ENCODE measurements around the gene CDC14B. TPM values are rescaled to one million over a fixed set of nuclear protein-coding genes. Genes with fewer than 3 reads are reported as not detected.

Gene CDC14B
- total RNA-seq, 1 experiment from 2014 or later = 28.4 TPM

DNA sequence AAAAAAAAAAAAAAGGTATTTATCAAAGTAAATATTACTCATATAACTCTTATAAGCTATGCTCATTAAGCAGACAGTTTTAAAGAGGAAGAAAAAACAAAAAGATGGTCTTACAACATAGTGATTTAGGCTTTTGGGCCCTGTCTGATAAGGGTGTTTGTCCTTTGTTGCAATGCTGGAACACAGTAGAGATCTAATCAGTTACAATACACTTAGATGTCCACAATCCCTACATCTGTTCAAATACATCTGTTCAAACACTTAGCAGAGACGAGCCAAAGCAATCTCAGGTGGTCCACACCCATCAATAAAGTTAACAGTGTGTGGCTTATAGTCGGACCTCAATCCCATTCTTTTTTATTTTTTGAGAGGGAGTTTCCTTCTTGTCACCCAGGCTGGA, 24.5 kb upstream of the CDC14B start:
- no peak overlapping the region for H2AK5ac ChIP-seq (ENCODE audit: insufficient read length, low read length)
- no peak overlapping the region for H3K27ac Mint-ChIP-seq

More for the DNA sequence above, 24.5 kb upstream of the CDC14B start:
- no peak overlapping the region for H3K9ac ChIP-seq (ENCODE audit: extremely low read depth, insufficient read length, low read length)
- no peak overlapping the region for H3K23ac ChIP-seq (ENCODE audit: insufficient read length, low read depth, low read length)
- no peak for DNase-seq
- no peak overlapping the region for H3K4ac ChIP-seq (ENCODE audit: low read depth, low read length)
- TF ChIP-seq, protein P1, sequence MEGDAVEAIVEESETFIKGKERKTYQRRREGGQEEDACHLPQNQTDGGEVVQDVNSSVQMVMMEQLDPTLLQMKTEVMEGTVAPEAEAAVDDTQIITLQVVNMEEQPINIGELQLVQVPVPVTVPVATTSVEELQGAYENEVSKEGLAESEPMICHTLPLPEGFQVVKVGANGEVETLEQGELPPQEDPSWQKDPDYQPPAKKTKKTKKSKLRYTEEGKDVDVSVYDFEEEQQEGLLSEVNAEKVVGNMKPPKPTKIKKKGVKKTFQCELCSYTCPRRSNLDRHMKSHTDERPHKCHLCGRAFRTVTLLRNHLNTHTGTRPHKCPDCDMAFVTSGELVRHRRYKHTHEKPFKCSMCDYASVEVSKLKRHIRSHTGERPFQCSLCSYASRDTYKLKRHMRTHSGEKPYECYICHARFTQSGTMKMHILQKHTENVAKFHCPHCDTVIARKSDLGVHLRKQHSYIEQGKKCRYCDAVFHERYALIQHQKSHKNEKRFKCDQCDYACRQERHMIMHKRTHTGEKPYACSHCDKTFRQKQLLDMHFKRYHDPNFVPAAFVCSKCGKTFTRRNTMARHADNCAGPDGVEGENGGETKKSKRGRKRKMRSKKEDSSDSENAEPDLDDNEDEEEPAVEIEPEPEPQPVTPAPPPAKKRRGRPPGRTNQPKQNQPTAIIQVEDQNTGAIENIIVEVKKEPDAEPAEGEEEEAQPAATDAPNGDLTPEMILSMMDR (conservative IDR thresholded peaks at IDR 0.05) = no peak
- no peak overlapping the region for H2AFZ ChIP-seq (ENCODE audit: low read length)
- no peaks in the 10 kb centered on the region for H3K79me2 ChIP-seq (ENCODE audit: insufficient read depth, low read length)
- no peak overlapping the region for H2BK12ac ChIP-seq (ENCODE audit: insufficient read length, low read depth, low read length)
- H3K4me3 Mint-ChIP-seq = no peak overlapping the region
- H3K9me3 ChIP-seq (ENCODE audit: control insufficient read depth, low read depth, low read length) = no peaks in the 10 kb centered on the region
- H3K4me1 ChIP-seq (ENCODE audit: insufficient read depth, low read length) = no peaks in the 10 kb centered on the region
- H3K79me1 ChIP-seq (ENCODE audit: insufficient read depth, low read depth, low read length, poor library complexity, severe bottlenecking) = no peaks in the 10 kb centered on the region
- no peak overlapping the region for H2BK15ac ChIP-seq (ENCODE audit: low read depth, low read length)
- H3K23me2 ChIP-seq (ENCODE audit: insufficient read length, low read depth, low read length, poor library complexity, severe bottlenecking) = no peaks in the 10 kb centered on the region
- H3K27me3 ChIP-seq (ENCODE audit: insufficient read depth, low read length) = no peaks in the 10 kb centered on the region
- H4K5ac ChIP-seq (ENCODE audit: insufficient read length, low read depth, low read length) = no peak overlapping the region
- no peak overlapping the region for H3K56ac ChIP-seq (ENCODE audit: insufficient read length, low read depth, low read length)
- no peak overlapping the region for H4K8ac ChIP-seq (replicated peaks; ENCODE audit: insufficient read length, low read depth, low read length)
- no peak overlapping the region for H3K4me2 ChIP-seq (ENCODE audit: insufficient read depth, insufficient read length, low read length)
- H2BK5ac ChIP-seq (ENCODE audit: insufficient read length, low read length) = no peak overlapping the region
- no peak overlapping the region for H3K14ac ChIP-seq (ENCODE audit: insufficient read depth, low read length)
- no peak overlapping the region for H4K91ac ChIP-seq (ENCODE audit: insufficient read length, low read depth, low read length)
- H3K9me3 Mint-ChIP-seq = no peaks in the 10 kb centered on the region
- no peaks in the 10 kb centered on the region for H3K27me3 Mint-ChIP-seq (ENCODE audit: low read depth)
- H2BK20ac ChIP-seq (ENCODE audit: low read depth, low read length, poor library complexity, severe bottlenecking) = no peak overlapping the region
- no CpG with 5 or more reads among the region's 2 CpGs for WGBS (ENCODE audit: extremely low coverage, insufficient read length, low lambda C conversion rate)
- no peak overlapping the region for H3K27ac ChIP-seq (ENCODE audit: insufficient read length, low read depth, low read length)
- H3K36me3 Mint-ChIP-seq (ENCODE audit: insufficient read depth in 1 of 3, low read depth in 3 of 3) = peaks cover 2 to 11% (median 4%) of the 10 kb centered on the region in 3 experiments; a peak in 5 of 7 replicates
- H4K20me1 ChIP-seq (ENCODE audit: control insufficient read depth, insufficient read depth, insufficient read length) = no peaks in the 10 kb centered on the region
- no peak overlapping the region for H2BK120ac ChIP-seq (ENCODE audit: low read depth, low read length, poor library complexity, severe bottlenecking)
- no peaks in the 10 kb centered on the region for H3K4me1 Mint-ChIP-seq
- H3K18ac ChIP-seq (ENCODE audit: insufficient read length, low read depth, low read length) = no peak overlapping the region
- no peak overlapping the region for H3T11ph ChIP-seq (ENCODE audit: low read length)
